SH-SY5Y (cell line): ENCODE results near the gene PEDS1.
A peak's percentile ranks its signal among the peaks of the same experiment; 100 is the strongest.

ENCODE experiments used
- GATA2 ChIP-seq: IDR thresholded peaks from 2 replicates; pipeline ENCODE4 v1.6.1; 2011; ENCODE audit warnings: mild to moderate bottlenecking, low read depth, low read length
- GATA3 ChIP-seq: IDR thresholded peaks from 2 replicates; pipeline ENCODE4 v1.6.1; 2011; ENCODE audit warnings: low read depth, mild to moderate bottlenecking, low read length, moderate library complexity

The PEDS1 gene

GRCh38 chr20:50192364-50193198, 39.1 kb upstream of the PEDS1 start:
- TF ChIP-seq GATA2 = peak; percentile 64; the same call in 1 of the 2 replicates
- TF ChIP-seq GATA3 = no peak

GRCh38 chr20:50191544-50192363, 38.2 kb upstream of the PEDS1 start:
- TF ChIP-seq GATA2 (no peak), GATA3 (no peak)

DNA sequence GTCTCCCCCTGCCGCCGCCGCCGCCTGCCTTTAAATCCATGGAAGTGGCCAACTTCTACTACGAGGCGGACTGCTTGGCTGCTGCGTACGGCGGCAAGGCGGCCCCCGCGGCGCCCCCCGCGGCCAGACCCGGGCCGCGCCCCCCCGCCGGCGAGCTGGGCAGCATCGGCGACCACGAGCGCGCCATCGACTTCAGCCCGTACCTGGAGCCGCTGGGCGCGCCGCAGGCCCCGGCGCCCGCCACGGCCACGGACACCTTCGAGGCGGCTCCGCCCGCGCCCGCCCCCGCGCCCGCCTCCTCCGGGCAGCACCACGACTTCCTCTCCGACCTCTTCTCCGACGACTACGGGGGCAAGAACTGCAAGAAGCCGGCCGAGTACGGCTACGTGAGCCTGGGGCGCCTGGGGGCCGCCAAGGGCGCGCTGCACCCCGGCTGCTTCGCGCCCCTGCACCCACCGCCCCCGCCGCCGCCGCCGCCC, 37.6 kb upstream of the PEDS1 start:
- TF ChIP-seq GATA2 = no peak
- no peak for TF ChIP-seq GATA3

DNA sequence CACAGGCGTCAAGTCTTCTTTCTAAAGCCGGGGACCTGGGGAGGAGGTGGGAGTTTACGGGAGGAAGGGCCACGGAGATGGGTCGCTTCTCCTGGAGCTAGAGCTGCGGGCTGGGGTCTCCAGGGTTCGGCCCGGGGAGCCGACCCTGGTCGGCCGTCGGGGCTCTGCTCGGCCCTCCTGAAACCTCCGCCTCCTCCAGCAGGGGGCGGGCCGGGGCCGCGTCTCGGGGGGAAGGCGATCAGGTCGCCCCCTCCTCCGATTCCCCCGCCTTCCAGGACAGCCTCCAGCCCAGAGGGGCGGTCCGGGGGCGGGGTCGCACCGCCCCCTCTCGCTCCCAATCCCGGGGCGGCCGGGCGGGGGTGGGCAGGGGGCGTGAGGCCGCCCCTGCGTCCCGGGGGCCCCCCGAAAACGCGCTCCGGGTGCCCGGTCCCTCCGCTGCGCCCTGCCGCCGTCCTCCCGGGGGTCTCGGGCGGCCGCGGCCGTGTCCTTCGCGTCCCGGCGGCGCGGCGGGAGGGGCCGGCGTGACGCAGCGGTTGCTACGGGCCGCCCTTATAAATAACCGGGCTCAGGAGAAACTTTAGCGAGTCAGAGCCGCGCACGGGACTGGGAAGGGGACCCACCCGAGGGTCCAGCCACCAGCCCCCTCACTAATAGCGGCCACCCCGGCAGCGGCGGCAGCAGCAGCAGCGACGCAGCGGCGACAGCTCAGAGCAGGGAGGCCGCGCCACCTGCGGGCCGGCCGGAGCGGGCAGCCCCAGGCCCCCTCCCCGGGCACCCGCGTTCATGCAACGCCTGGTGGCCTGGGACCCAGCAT, 36.9 kb upstream of the PEDS1 start, which contains the start of gene CEBPB:
Gene CEBPB, plus strand, starts transcription at position 580 of the 814 bp plus-strand sequence. Its CDS starts 204 bp downstream, at position 784.
- TF ChIP-seq GATA2 = no peak
- no peak for TF ChIP-seq GATA3

GRCh38 chr20:50189681-50190250, 36.2 kb upstream of the PEDS1 start:
- TF ChIP-seq GATA3 = no peak
- no peak for TF ChIP-seq GATA2

- TF ChIP-seq GATA3 = no peak
- no peak for TF ChIP-seq GATA2
These were observed 35.6 kb upstream of the PEDS1 start for GRCh38 chr20:50188879-50189680.

DNA sequence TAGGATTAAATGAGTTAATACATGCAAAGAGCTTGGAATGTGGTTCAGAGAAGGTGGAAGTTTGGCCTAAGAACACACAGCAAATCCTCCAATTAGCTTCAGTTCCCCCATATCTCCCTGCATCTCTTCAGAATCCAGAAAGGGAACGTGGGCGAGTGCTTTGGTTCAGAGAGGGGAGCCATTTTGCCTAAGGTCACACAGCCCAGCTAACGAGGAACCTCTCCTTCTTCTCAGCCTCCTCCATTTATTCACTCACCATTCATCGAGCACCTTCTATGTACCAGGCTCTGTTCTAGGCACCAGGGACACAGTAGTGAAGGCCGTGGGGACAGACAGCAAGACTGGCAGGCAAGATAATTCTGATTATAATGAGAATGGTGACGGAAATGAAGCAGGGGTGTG, 34.8 kb upstream of the PEDS1 start:
- TF ChIP-seq GATA3 (no peak), GATA2 (no peak)

DNA sequence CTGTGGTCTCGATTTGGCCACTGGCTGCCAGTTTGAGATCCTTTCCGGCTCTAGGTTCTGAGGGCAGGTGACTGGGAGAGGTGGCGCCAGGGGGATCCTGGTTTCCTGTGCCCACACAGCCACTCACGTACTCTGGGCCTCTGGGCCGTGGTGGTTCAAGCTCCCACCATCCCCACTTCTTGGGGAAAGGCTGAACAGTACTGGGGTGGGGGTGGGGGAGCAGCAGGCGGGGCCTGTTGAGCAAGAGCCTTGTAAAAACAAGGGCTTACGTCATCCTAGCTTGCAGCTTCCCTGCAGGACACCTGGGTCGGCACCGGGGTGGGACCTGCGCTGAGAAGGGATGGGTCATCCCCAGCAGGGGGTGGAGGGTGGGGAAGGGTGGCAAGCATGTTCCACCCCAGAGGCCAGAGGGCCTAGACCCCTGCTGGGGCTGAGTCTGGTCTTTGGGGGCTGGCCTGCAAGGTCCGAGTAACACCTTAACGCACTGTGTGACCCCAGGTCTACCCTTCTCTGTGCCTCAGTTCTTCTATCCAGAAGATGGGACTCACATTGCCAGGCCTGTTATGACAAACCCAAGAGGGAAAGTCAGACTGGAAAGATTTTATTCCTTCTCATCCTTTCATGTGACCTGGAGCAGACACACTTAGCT, 34.0 kb upstream of the PEDS1 start:
- no peak for TF ChIP-seq GATA2
- TF ChIP-seq GATA3 = no peak

DNA sequence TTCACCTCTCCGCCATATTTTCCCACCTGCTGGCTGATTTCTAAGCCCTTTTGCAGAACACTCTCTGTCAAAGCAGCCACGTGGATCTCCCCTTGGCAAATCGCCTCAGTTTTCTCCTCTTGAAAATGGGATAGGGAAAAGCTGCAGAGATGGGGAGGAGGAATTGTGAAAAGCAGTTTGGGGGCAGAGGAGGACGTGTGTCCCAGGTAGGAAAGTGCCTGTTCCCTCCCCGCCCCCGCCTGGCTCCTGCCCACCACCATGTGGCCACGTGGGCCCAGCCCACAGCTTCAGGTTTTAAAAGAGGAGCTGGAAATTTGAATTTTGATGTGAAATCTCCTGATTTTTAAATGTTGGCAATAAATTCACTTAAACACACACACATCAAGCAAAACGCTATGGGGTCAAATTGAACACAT, 33.5 kb upstream of the PEDS1 start:
- TF ChIP-seq GATA2 (no peak), GATA3 (no peak)

DNA sequence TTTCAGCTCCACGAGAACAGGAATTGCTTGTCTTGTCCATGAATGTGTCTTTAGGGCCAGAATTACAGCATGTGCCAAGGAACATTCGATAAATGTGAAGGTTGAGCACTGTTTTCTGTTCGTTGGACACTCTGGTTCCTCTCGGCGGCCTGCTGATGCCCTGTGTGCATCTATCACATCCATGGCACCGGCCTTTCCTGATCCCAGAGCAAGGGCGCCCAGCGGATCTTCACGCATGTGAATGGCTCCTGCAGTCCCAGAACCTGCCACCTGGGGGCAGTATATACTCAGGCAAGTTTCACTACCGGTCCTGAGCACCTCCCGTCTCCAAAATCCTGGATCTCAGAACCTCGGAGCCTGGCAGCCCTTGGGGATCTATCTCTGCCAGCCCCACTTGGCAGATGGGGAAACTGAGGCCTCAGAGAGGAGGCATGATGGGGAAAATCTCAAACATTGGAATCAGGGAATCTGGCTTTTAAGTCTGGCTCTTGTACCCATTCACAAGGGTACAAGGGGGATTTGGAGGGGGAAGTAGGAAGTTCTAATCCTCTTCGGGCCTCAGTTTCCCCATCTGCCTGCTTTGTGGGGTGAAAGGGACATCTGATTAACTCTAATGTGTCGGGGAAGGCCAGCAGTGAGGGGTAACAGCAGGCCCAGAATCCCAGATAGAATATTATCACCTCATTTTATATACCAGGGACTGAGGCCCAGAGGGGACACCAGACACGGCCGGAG, 32.8 kb upstream of the PEDS1 start:
- TF ChIP-seq GATA2 = no peak
- no peak for TF ChIP-seq GATA3

- TF ChIP-seq GATA3 (no peak), GATA2 (no peak)
These were observed 31.9 kb upstream of the PEDS1 start for GRCh38 chr20:50185426-50185825.

- TF ChIP-seq GATA2 (no peak), GATA3 (no peak)
These were observed 28.8 kb upstream of the PEDS1 start for GRCh38 chr20:50182346-50182745.
